Measurements from ENCODE around the gene NAA60.
A peak's percentile ranks its signal among the peaks of the same experiment; 100 is the strongest.

Gene NAA60

DNA sequence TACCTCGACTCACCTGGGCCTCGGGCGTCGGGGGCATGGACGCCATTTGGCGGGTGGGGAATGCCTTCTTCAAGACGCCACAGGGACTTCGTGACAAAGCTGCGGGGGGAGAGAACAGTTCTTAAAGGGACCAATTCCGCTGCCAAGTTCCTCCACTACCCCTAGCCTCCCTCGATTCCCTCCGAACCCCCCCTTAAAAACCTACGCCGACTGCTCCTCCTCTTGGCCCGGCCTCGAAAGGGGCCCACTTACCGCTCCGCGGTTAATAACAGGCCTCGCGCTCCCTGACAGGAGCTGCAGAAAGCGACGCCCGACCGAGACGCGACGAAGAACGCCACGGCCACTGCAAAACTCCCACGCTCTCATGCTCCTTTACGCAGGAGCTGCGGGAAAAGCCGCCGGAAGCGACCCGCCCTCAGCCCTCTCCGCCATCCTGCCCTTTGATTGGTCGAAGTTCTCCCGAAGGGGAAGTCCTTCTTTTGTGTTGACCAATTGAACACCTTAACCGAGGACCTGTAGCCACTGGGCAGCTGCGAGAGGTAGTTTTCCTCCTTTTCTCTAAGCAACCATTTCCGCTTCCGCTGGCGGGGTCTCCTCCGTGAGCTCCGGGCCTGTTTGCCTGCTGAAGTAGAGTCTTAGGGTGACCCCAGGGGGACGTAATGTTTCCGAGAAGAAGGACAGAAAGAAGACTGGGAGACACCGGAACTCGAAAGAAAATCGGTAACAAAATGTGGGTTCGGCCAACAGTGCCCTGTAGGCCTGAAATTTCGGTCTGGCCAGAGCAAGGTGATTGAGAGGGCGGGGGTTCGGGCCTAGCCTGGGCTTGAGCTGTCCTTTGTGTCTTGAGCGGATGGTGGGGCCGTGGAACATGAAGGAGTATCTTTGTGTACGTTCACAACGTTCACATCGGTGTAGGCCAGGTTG lies at the start of gene NAA60, which contains the start of gene ZNF597 (continued):
- no peak for TF ChIP-seq ZNF146 (tag by site-specific recombination; IDR thresholded peaks at IDR 0.05)
- TF ChIP-seq ZNF366 (tag by site-specific recombination; conservative IDR thresholded peaks at IDR 0.05), result peak; percentile 64
- TF ChIP-seq, protein P1, sequence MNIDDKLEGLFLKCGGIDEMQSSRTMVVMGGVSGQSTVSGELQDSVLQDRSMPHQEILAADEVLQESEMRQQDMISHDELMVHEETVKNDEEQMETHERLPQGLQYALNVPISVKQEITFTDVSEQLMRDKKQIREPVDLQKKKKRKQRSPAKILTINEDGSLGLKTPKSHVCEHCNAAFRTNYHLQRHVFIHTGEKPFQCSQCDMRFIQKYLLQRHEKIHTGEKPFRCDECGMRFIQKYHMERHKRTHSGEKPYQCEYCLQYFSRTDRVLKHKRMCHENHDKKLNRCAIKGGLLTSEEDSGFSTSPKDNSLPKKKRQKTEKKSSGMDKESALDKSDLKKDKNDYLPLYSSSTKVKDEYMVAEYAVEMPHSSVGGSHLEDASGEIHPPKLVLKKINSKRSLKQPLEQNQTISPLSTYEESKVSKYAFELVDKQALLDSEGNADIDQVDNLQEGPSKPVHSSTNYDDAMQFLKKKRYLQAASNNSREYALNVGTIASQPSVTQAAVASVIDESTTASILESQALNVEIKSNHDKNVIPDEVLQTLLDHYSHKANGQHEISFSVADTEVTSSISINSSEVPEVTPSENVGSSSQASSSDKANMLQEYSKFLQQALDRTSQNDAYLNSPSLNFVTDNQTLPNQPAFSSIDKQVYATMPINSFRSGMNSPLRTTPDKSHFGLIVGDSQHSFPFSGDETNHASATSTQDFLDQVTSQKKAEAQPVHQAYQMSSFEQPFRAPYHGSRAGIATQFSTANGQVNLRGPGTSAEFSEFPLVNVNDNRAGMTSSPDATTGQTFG (tag by site-specific recombination; IDR thresholded peaks at IDR 0.05; ENCODE audit: borderline replicate concordance), result no peak
- peak; percentile 73 for TF ChIP-seq SP3 (tag by site-specific recombination; IDR thresholded peaks at IDR 0.05)
- peak; percentile 97 for TF ChIP-seq ZXDB (tag by site-specific recombination; IDR thresholded peaks at IDR 0.05)
- TF ChIP-seq ZNF600 (tag by site-specific recombination; IDR thresholded peaks at IDR 0.05), result peak; percentile 42; the same call in 1 of the 2 replicates
- no peak for TF ChIP-seq ZIC2 (tag by site-specific recombination; IDR thresholded peaks at IDR 0.05)
- no peak for TF ChIP-seq ZNF404 (tag by site-specific recombination; IDR thresholded peaks at IDR 0.05)
- TF ChIP-seq ZNF433 (tag by site-specific recombination; IDR thresholded peaks at IDR 0.05; ENCODE audit: low read depth), result no peak
- TF ChIP-seq HOXC10 (CRISPR knock-in tag; IDR thresholded peaks at IDR 0.05), result no peak
- TF ChIP-seq ZBTB1 (tag by site-specific recombination; IDR thresholded peaks at IDR 0.05), result no peak
- peak; percentile 80 for TF ChIP-seq ZFHX2 (tag by site-specific recombination; conservative IDR thresholded peaks at IDR 0.05)
- TF ChIP-seq ZNF121 (tag by site-specific recombination; IDR thresholded peaks at IDR 0.05), result no peak
- TF ChIP-seq WT1 (tag by site-specific recombination; IDR thresholded peaks at IDR 0.05), result no peak
- 0 out of 2 replicates have a peak, but pooled peaks have one; percentile 37 for TF ChIP-seq ZBTB48 (tag by site-specific recombination; IDR thresholded peaks at IDR 0.05)
- no peak for TF ChIP-seq ZNF140 (tag by site-specific recombination; IDR thresholded peaks at IDR 0.05)
- TF ChIP-seq SP2 (tag by site-specific recombination; IDR thresholded peaks at IDR 0.05), result peak; percentile 97
- TF ChIP-seq ZNF501 (tag by site-specific recombination; IDR thresholded peaks at IDR 0.05), result no peak
- TF ChIP-seq, protein P2, sequence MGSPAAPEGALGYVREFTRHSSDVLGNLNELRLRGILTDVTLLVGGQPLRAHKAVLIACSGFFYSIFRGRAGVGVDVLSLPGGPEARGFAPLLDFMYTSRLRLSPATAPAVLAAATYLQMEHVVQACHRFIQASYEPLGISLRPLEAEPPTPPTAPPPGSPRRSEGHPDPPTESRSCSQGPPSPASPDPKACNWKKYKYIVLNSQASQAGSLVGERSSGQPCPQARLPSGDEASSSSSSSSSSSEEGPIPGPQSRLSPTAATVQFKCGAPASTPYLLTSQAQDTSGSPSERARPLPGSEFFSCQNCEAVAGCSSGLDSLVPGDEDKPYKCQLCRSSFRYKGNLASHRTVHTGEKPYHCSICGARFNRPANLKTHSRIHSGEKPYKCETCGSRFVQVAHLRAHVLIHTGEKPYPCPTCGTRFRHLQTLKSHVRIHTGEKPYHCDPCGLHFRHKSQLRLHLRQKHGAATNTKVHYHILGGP (tag by site-specific recombination; IDR thresholded peaks at IDR 0.05), result no peak
- TF ChIP-seq ZNF37A (tag by site-specific recombination; IDR thresholded peaks at IDR 0.05), result no peak
- no peak for TF ChIP-seq GFI1B (tag by site-specific recombination; IDR thresholded peaks at IDR 0.05)
- no peak for TF ChIP-seq ZNF132 (tag by site-specific recombination; IDR thresholded peaks at IDR 0.05; ENCODE audit: borderline replicate concordance)
- TF ChIP-seq ZNF555 (tag by site-specific recombination; conservative IDR thresholded peaks at IDR 0.05), result no peak
- TF ChIP-seq ZNF610 (tag by site-specific recombination; IDR thresholded peaks at IDR 0.05; ENCODE audit: borderline replicate concordance), result no peak
- TF ChIP-seq KLF8 (tag by site-specific recombination; IDR thresholded peaks at IDR 0.05), result no peak
- TF ChIP-seq BCL11A (tag by site-specific recombination; IDR thresholded peaks at IDR 0.05; ENCODE audit: low read depth), result no peak
- TF ChIP-seq ZNF548 (tag by site-specific recombination; IDR thresholded peaks at IDR 0.05), result no peak
- no peak for TF ChIP-seq ZNF48 (tag by site-specific recombination; IDR thresholded peaks at IDR 0.05)
- TF ChIP-seq, protein P3, sequence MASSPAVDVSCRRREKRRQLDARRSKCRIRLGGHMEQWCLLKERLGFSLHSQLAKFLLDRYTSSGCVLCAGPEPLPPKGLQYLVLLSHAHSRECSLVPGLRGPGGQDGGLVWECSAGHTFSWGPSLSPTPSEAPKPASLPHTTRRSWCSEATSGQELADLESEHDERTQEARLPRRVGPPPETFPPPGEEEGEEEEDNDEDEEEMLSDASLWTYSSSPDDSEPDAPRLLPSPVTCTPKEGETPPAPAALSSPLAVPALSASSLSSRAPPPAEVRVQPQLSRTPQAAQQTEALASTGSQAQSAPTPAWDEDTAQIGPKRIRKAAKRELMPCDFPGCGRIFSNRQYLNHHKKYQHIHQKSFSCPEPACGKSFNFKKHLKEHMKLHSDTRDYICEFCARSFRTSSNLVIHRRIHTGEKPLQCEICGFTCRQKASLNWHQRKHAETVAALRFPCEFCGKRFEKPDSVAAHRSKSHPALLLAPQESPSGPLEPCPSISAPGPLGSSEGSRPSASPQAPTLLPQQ (tag by site-specific recombination; IDR thresholded peaks at IDR 0.05), result peak; percentile 71
- TF ChIP-seq KLF9 (tag by site-specific recombination; IDR thresholded peaks at IDR 0.05; ENCODE audit: low read depth), result no peak

Data from HEK293 (cell line).